Keratinocyte (primary cell): ENCODE results near the gene ZNF19. TPM values are rescaled to one million over a fixed set of nuclear protein-coding genes. Genes with fewer than 3 reads are reported as not detected.

Experiments
- DNase-seq: peaks from one replicate; pipeline ENCODE4 v3.0.0-alpha.2; 2011; ENCODE audit warnings: low read depth, missing footprints, low spot score
- FAIRE-seq: peaks from 2 replicates; lab custom pipeline; 2011; peaks lifted over from hg19 to GRCh38; lab: Jason Lieb, UNC
- H2AFZ ChIP-seq: 2 replicates; pipeline ENCODE4 v1.6.0; 2012; ENCODE audit warnings: low read length, control low read depth, inconsistent platforms; ENCODE audit not compliant: control insufficient read depth
- H3K27ac ChIP-seq: 2 replicates; pipeline ENCODE4 v1.5.1; 2011; ENCODE audit warnings: low read length; ENCODE audit not compliant: control insufficient read depth, insufficient read depth
- H3K27me3 ChIP-seq: 3 replicates; pipeline ENCODE4 v1.6.0; 2011; ENCODE audit warnings: low read length; ENCODE audit not compliant: control insufficient read depth, insufficient read depth; ENCODE audit errors: extremely low read depth
- H3K36me3 ChIP-seq, 2 experiments: 2 replicates in 1 of 2; 3 replicates in 1 of 2; pipeline ENCODE4 v1.5.1; 2011; ENCODE audit warnings: low read length in 2 of 2, mild to moderate bottlenecking in 1 of 2; ENCODE audit not compliant: control insufficient read depth in 2 of 2, insufficient read depth in 2 of 2; ENCODE audit errors: extremely low read depth in 1 of 2
- H3K4me1 ChIP-seq: 3 replicates; pipeline ENCODE4 v1.5.1; 2011; ENCODE audit warnings: low read length; ENCODE audit not compliant: control insufficient read depth, insufficient read depth; ENCODE audit errors: extremely low read depth
- H3K4me2 ChIP-seq: 3 replicates; pipeline ENCODE4 v1.6.0; 2011; ENCODE audit warnings: low read depth, low read length; ENCODE audit not compliant: control insufficient read depth, insufficient read depth; ENCODE audit errors: extremely low read depth
- H3K4me3 ChIP-seq, 3 experiments: fragments of 200-600 bp in 1 of 3; sonication (generic) in 1 of 3; 2 replicates in 2 of 3; 3 replicates in 1 of 3; pipeline ENCODE4 v1.5.1; 2011 to 2016; ENCODE audit warnings: low read length in 3 of 3, mild to moderate bottlenecking in 3 of 3, control low read depth in 2 of 3, inconsistent platforms in 1 of 3, low read depth in 1 of 3, mixed read lengths in 1 of 3, mixed run types in 1 of 3, moderate library complexity in 1 of 3; ENCODE audit not compliant: control insufficient read depth in 2 of 3, insufficient read depth in 2 of 3; ENCODE audit errors: extremely low read depth in 1 of 3
- H3K79me2 ChIP-seq: 2 replicates; pipeline ENCODE4 v1.6.0; 2012; ENCODE audit warnings: low read length; ENCODE audit not compliant: control insufficient read depth, insufficient read depth
- H3K9ac ChIP-seq: 3 replicates; pipeline ENCODE4 v1.6.0; 2011; ENCODE audit warnings: low read length; ENCODE audit not compliant: control insufficient read depth, insufficient read depth; ENCODE audit errors: extremely low read depth
- H3K9me1 ChIP-seq: 3 replicates; pipeline ENCODE4 v1.6.0; 2011; ENCODE audit warnings: low read length; ENCODE audit not compliant: control insufficient read depth, insufficient read depth; ENCODE audit errors: extremely low read depth
- H3K9me3 ChIP-seq: 2 replicates; pipeline ENCODE4 v1.5.1; 2012; ENCODE audit warnings: low read depth, low read length; ENCODE audit not compliant: control insufficient read depth
- H4K20me1 ChIP-seq: 3 replicates; pipeline ENCODE4 v1.6.0; 2011; ENCODE audit warnings: low read length; ENCODE audit not compliant: control insufficient read depth, insufficient read depth; ENCODE audit errors: extremely low read depth
- CTCF ChIP-seq, 3 experiments: IDR thresholded peaks in 1 of 3; conservative IDR thresholded peaks in 1 of 3; optimal IDR thresholded peaks in 1 of 3; 2 replicates in 2 of 3; 3 replicates in 1 of 3; pipeline versions ENCODE3 to v1.5.1; 2011; ENCODE audit warnings: low read length in 3 of 3, mild to moderate bottlenecking in 3 of 3, moderate library complexity in 2 of 3, control low read depth in 1 of 3, inconsistent platforms in 1 of 3; ENCODE audit not compliant: insufficient read depth in 2 of 3; ENCODE audit errors: extremely low read depth in 1 of 3
- EZH2 ChIP-seq: IDR thresholded peaks from one replicate; pipeline ENCODE4 v1.6.1; 2012; ENCODE audit warnings: inconsistent platforms, mild to moderate bottlenecking, low read length, moderate library complexity
- dilution Hi-C: fragments of 300-500 bp; cut with MboI; formaldehyde crosslinking; loops from one replicate; pipeline ENCODE4 v1.7.0; 2020; ENCODE audit warnings: low sequenced_read_pairs; ENCODE audit not compliant: extremely low pct_ligation_motif_present
- polyA plus RNA-seq, 5 experiments: library from polyadenylated mRNA; depleted of rRNA in 3 of 5; stranded (reverse) in 3 of 5; stranded (forward) in 1 of 5; unstranded in 1 of 5; fragments of >200 nt; gene quantifications; 1 replicate in 1 of 5; 2 replicates in 3 of 5; 3 replicates in 1 of 5; pipeline versions ENCODE4 v1.2.1 to v1.2.3, GENCODE V29; 2011 to 2012; ENCODE audit warnings: missing spikeins in 2 of 5, low read depth in 1 of 5, low replicate concordance in 1 of 5

The ZNF19 gene
- polyA plus RNA-seq, 1 donor (not counting 4 experiments of a cell fraction or from before 2014, with no cell fraction given): 1.7 TPM

DNA sequence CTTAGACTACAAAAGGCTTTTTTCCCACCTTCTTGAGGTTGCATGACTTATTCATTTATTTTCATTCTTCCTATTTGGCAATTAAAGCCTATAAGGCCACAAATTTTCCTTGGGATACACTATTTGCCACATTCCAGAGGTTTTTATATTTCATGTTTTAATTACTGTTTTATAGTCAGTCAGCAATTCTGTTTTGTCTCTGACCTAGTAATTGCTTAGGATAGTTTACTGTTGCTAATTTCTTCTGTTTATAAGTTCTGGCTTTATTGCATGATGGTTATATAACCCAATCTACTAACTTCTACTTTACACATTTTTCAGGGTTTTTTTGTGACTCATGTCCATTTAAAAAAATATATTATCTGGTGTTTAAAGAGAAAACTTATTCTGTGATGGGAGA lies 29.6 kb downstream of the ZNF19 start:
- peaks cover 13% of the 10 kb centered on the region for H3K4me1 ChIP-seq
- no peak for TF ChIP-seq EZH2
- TF ChIP-seq CTCF (optimal IDR thresholded peaks at IDR 0.05 in 1 of 3, IDR thresholded peaks at IDR 0.05 in 1 of 3, conservative IDR thresholded peaks at IDR 0.05 in 1 of 3; ENCODE audit: extremely low read depth in 1 of 3, insufficient read depth in 2 of 3, low read length in 3 of 3): no peak
- H4K20me1 ChIP-seq: no peaks in the 10 kb centered on the region
- peaks cover 2 to 4% of the 10 kb centered on the region in 2 experiments for H3K36me3 ChIP-seq
- FAIRE-seq (no peak), DNase-seq (no peak)
- H3K9ac ChIP-seq: no peak overlapping the region
- H3K79me2 ChIP-seq: peaks cover 19% of the 10 kb centered on the region
- no peak overlapping the region for H3K4me3 ChIP-seq
- no peaks in the 10 kb centered on the region for H3K27me3 ChIP-seq
- H3K27ac ChIP-seq: no peak overlapping the region
- no peaks in the 10 kb centered on the region for H3K9me3 ChIP-seq
- no peak overlapping the region for H2AFZ ChIP-seq
- dilution Hi-C loops: no loop called here
- no peaks in the 10 kb centered on the region for H3K9me1 ChIP-seq
- no peak overlapping the region for H3K4me2 ChIP-seq

DNA sequence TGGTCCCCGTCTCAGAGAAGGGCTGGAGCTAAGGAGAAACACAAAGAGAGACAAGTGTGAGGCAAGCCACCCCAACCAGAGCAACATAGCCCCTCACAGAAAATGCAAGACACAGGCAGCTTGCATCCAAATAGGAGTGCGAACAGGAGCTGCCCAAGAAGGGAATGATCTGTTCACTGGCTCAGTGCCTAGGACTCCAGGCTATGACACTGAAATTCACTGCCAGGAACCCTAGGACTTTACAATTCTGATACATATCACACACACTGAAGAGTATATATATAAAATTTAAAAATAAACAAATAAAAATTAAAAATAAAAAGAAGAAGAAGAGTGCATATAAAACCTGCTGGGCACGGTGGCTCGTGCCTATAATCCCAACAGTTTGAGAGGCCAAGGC lies 32.3 kb downstream of the ZNF19 start:
- H2AFZ ChIP-seq: no peak overlapping the region
- peaks cover 8% of the 10 kb centered on the region for H3K4me1 ChIP-seq
- no peak overlapping the region for H3K4me2 ChIP-seq
- dilution Hi-C loops: no loop called here
- H3K27me3 ChIP-seq: no peaks in the 10 kb centered on the region
- no peak overlapping the region for H3K9ac ChIP-seq
- H3K36me3 ChIP-seq: peaks cover 2 to 9% of the 10 kb centered on the region in 2 experiments
- FAIRE-seq: no peak
- no peak overlapping the region for H3K27ac ChIP-seq
- no peaks in the 10 kb centered on the region for H4K20me1 ChIP-seq
- H3K9me1 ChIP-seq: no peaks in the 10 kb centered on the region
- H3K4me3 ChIP-seq: no peak overlapping the region
- H3K79me2 ChIP-seq: peaks cover 17% of the 10 kb centered on the region
- no peak for DNase-seq
- TF ChIP-seq CTCF (optimal IDR thresholded peaks at IDR 0.05 in 1 of 3, IDR thresholded peaks at IDR 0.05 in 1 of 3, conservative IDR thresholded peaks at IDR 0.05 in 1 of 3; ENCODE audit: extremely low read depth in 1 of 3, insufficient read depth in 2 of 3, low read length in 3 of 3): no peak
- no peak for TF ChIP-seq EZH2
- peaks cover under 1% of the 10 kb centered on the region for H3K9me3 ChIP-seq
